GM23338 (cell line): ENCODE results near the gene CEP57. TPM values are rescaled to one million over a fixed set of nuclear protein-coding genes. Genes with fewer than 3 reads are reported as not detected.

Experiments used
- ATAC-seq: fragments of 200-7000 bp; cut with Tn5 transposase; 3 replicates; pipeline ENCODE4 v1.9.1; 2020
- DNase-seq: peaks from one replicate; pipeline ENCODE4 v3.0.0-alpha.2; 2015; ENCODE audit warnings: low spot score
- H2AFZ ChIP-seq: fragments of 200-600 bp; sonication (generic); 2 replicates; pipeline ENCODE4 v1.8.0; 2016; ENCODE audit warnings: antibody characterized with exemption, mild to moderate bottlenecking, moderate library complexity
- H3F3A ChIP-seq: fragments of 200-600 bp; sonication (generic); replicated peaks from 2 replicates; pipeline ENCODE4 v1.8.0; 2017; ENCODE audit warnings: antibody characterized with exemption, mixed run types, low read depth
- H3K27ac ChIP-seq: fragments of 200-600 bp; sonication (generic); 2 replicates; pipeline ENCODE4 v1.6.1; 2016; ENCODE audit warnings: low read depth
- H3K27me3 ChIP-seq: fragments of 200-600 bp; sonication (generic); 2 replicates; pipeline ENCODE4 v1.8.0; 2016; ENCODE audit warnings: mild to moderate bottlenecking, mixed run types, moderate library complexity; ENCODE audit not compliant: insufficient read depth
- H3K36me3 ChIP-seq: fragments of 200-600 bp; sonication (generic); 2 replicates; pipeline ENCODE4 v1.8.0; 2016; ENCODE audit warnings: mild to moderate bottlenecking; ENCODE audit not compliant: insufficient read depth
- H3K4me1 ChIP-seq: fragments of 200-600 bp; sonication (generic); 2 replicates; pipeline ENCODE4 v1.8.0; 2016; ENCODE audit warnings: mild to moderate bottlenecking, moderate library complexity; ENCODE audit not compliant: insufficient read depth
- H3K4me2 ChIP-seq: fragments of 200-600 bp; sonication (generic); 2 replicates; pipeline ENCODE4 v1.7.1; 2017; ENCODE audit warnings: mixed run types
- H3K4me3 ChIP-seq: fragments of 200-600 bp; sonication (generic); 2 replicates; pipeline ENCODE4 v1.6.1; 2016; ENCODE audit warnings: mixed run types
- H3K79me2 ChIP-seq: fragments of 200-600 bp; sonication (generic); replicated peaks from 2 replicates; pipeline ENCODE4 v1.8.0; 2017; ENCODE audit warnings: mild to moderate bottlenecking; ENCODE audit not compliant: insufficient read depth
- H3K9me2 ChIP-seq: fragments of 200-600 bp; sonication (generic); 2 replicates; pipeline ENCODE4 v1.8.0; 2017; ENCODE audit not compliant: insufficient read depth
- H4K20me1 ChIP-seq: fragments of 200-600 bp; sonication (generic); replicated peaks from 2 replicates; pipeline ENCODE4 v1.8.0; 2017; ENCODE audit warnings: mild to moderate bottlenecking; ENCODE audit not compliant: insufficient read depth
- H3K27ac Mint-ChIP-seq: 2 replicates; pipeline ENCODE4 v1.8.0; 2020; ENCODE audit warnings: inconsistent platforms, mild to moderate bottlenecking, moderate library complexity, mixed read lengths
- H3K27me3 Mint-ChIP-seq: 3 replicates; pipeline ENCODE4 v1.8.0; 2022; ENCODE audit warnings: low read depth, mild to moderate bottlenecking, moderate library complexity, mixed read lengths, inconsistent platforms; ENCODE audit not compliant: insufficient read depth, poor library complexity
- H3K36me3 Mint-ChIP-seq: 3 replicates; pipeline ENCODE4 v1.8.0; 2021; ENCODE audit warnings: low read depth, mild to moderate bottlenecking, inconsistent platforms, moderate library complexity, mixed read lengths
- H3K4me1 Mint-ChIP-seq: 3 replicates; pipeline ENCODE4 v1.8.0; 2020; ENCODE audit warnings: mild to moderate bottlenecking, inconsistent platforms, mixed read lengths
- H3K4me3 Mint-ChIP-seq: 3 replicates; pipeline ENCODE4 v1.8.0; 2021; ENCODE audit warnings: moderate library complexity, mild to moderate bottlenecking, inconsistent platforms, mixed read lengths
- H3K9me3 Mint-ChIP-seq: 3 replicates; pipeline ENCODE4 v1.8.0; 2020; ENCODE audit warnings: moderate library complexity, mild to moderate bottlenecking, inconsistent platforms, mixed read lengths
- CREB1 ChIP-seq: fragments of 250-450 bp; sonication (Bioruptor Pico); IDR thresholded peaks from 2 replicates; pipeline ENCODE4 v1.5.0; 2020; ENCODE audit warnings: low read depth, mild to moderate bottlenecking, moderate library complexity
- CTCF ChIP-seq, 2 experiments: fragments of 200-600 bp in 1 of 2; sonication (generic) in 1 of 2; conservative IDR thresholded peaks; 2 replicates each; pipeline versions ENCODE4 v1.5.1 to v1.6.1; 2016 to 2017; ENCODE audit warnings: antibody characterized with exemption in 2 of 2, low read depth in 2 of 2, mild to moderate bottlenecking in 2 of 2, moderate library complexity in 1 of 2
- EZH2 ChIP-seq: fragments of 200-600 bp; sonication (generic); IDR thresholded peaks from one replicate; pipeline ENCODE4 v1.8.0; 2017; ENCODE audit warnings: antibody characterized with exemption, mild to moderate bottlenecking, low read depth; ENCODE audit not compliant: unreplicated experiment
- JUNB ChIP-seq: IDR thresholded peaks from one replicate; pipeline ENCODE4 v1.6.1; 2016; ENCODE audit warnings: antibody characterized with exemption; ENCODE audit not compliant: unreplicated experiment
- NANOG ChIP-seq: IDR thresholded peaks from 2 replicates; pipeline ENCODE4 v1.6.1; 2016; ENCODE audit warnings: antibody characterized with exemption, borderline replicate concordance
- POLR2AphosphoS5 ChIP-seq: IDR thresholded peaks from 2 replicates; pipeline ENCODE4 v1.6.1; 2016; ENCODE audit warnings: antibody characterized with exemption, low read depth
- STAT1 ChIP-seq: IDR thresholded peaks from one replicate; pipeline ENCODE4 v1.6.1; 2016; ENCODE audit warnings: antibody characterized with exemption; ENCODE audit not compliant: unreplicated experiment
- ZNF114 ChIP-seq: fragments of 250-450 bp; sonication (Bioruptor Pico); IDR thresholded peaks from 2 replicates; pipeline ENCODE4 v1.5.0; 2020; ENCODE audit warnings: mild to moderate bottlenecking, moderate library complexity
- ZNF462 ChIP-seq: fragments of 250-450 bp; sonication (Bioruptor Pico); IDR thresholded peaks from 2 replicates; pipeline ENCODE4 v1.5.0; 2020; ENCODE audit warnings: mild to moderate bottlenecking, moderate library complexity
- polyA plus RNA-seq: library from polyadenylated mRNA; unstranded; fragments of >200 nt; fragmentation: Nextera tagmentation; extraction: Ambion mirVana; gene quantifications from 2 replicates; pipeline ENCODE4 v1.2.1, GENCODE V29; 2016
- total RNA-seq: library from RNA; depleted of rRNA; stranded (reverse); fragments of >200 nt; shearing (Covaris generic); gene quantifications from 2 replicates; pipeline ENCODE4 v1.2.3, GENCODE V29; 2014

The CEP57 gene
- total and polyA plus RNA-seq, 2 experiments from 2014 or later = 76.2 to 124 TPM

- peaks cover 35% of the 10 kb centered on the region; the same call in 1 of the 2 replicates for H3K36me3 ChIP-seq
- H3K27ac Mint-ChIP-seq = no peak overlapping the region
- 0 out of 2 replicates have a peak, but pooled peaks cover 6% of the 10 kb centered on the region for H4K20me1 ChIP-seq
- no peak overlapping the region for H3K4me2 ChIP-seq
- no peak overlapping the region for H3K27ac ChIP-seq
- DNase-seq (no peak), ATAC-seq (no peak)
- no peak for TF ChIP-seq POLR2AphosphoS5
- TF ChIP-seq EZH2 = no peak
- no peak for TF ChIP-seq STAT1
- TF ChIP-seq JUNB = no peak
- TF ChIP-seq ZNF114 (CRISPR knock-in tag) = no peak
- TF ChIP-seq CREB1 (CRISPR knock-in tag) = no peak
- no peak for TF ChIP-seq ZNF462 (CRISPR knock-in tag)
- TF ChIP-seq CTCF (conservative IDR thresholded peaks at IDR 0.05; ENCODE audit: low read depth in 2 of 2) = no peak
- no peak for TF ChIP-seq NANOG
- no peaks in the 10 kb centered on the region for H3K27me3 ChIP-seq
- no peaks in the 10 kb centered on the region for H3K9me3 Mint-ChIP-seq
- no peaks in the 10 kb centered on the region for H3K4me1 Mint-ChIP-seq
- no peaks in the 10 kb centered on the region for H3K9me2 ChIP-seq
- H3K4me3 Mint-ChIP-seq = no peak overlapping the region
- no peaks in the 10 kb centered on the region for H3F3A ChIP-seq
- no peak overlapping the region for H2AFZ ChIP-seq
- H3K79me2 ChIP-seq = no peaks in the 10 kb centered on the region
- H3K36me3 Mint-ChIP-seq = peaks cover 41% of the 10 kb centered on the region
- H3K27me3 Mint-ChIP-seq = no peaks in the 10 kb centered on the region
- H3K4me1 ChIP-seq = no peaks in the 10 kb centered on the region
- no peak overlapping the region for H3K4me3 ChIP-seq
These were observed 39.4 kb downstream of the CEP57 start for GRCh38 chr11:95829580-95830259.
